ENCODE results near the gene PRDM16. TPM values are rescaled to one million over a fixed set of nuclear protein-coding genes. Genes with fewer than 3 reads are reported as not detected.

PRDM16 gene
- total and polyA plus RNA-seq, 8 donors = 9.6 to 18.0 (median 14.7) TPM

DNA sequence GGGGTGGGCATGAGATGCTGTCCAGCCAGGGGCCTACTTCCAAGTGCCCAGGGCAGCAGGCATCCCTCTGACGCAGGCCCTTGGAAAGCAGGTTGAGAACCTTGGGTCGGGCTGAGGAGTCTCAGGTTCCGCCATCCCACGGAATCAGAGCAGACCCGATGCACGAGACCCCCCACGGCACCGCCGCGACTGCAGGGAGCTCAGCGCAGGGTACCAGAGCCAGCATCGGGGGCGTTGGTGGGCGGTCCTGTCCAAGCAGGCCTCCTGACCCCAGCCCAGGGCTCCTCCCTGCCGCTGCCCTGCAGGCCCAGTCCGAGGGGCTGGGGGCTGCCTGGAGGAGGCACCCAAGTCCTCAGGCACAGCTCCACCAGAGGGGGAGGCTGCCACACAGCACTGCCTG, 177.2 kb downstream of the PRDM16 start:
- no peak overlapping the region for H3K4me3 ChIP-seq
- H3K27me3 ChIP-seq = peaks cover 18 to 79% of the 10 kb centered on the region in 2 donors
- TF ChIP-seq, protein P1, sequence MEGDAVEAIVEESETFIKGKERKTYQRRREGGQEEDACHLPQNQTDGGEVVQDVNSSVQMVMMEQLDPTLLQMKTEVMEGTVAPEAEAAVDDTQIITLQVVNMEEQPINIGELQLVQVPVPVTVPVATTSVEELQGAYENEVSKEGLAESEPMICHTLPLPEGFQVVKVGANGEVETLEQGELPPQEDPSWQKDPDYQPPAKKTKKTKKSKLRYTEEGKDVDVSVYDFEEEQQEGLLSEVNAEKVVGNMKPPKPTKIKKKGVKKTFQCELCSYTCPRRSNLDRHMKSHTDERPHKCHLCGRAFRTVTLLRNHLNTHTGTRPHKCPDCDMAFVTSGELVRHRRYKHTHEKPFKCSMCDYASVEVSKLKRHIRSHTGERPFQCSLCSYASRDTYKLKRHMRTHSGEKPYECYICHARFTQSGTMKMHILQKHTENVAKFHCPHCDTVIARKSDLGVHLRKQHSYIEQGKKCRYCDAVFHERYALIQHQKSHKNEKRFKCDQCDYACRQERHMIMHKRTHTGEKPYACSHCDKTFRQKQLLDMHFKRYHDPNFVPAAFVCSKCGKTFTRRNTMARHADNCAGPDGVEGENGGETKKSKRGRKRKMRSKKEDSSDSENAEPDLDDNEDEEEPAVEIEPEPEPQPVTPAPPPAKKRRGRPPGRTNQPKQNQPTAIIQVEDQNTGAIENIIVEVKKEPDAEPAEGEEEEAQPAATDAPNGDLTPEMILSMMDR (IDR thresholded peaks at IDR 0.05) = no peak
- no peaks in the 10 kb centered on the region for H3K9me3 ChIP-seq
- ATAC-seq (no peak), DNase-seq (peak in 1 of 4 donors; percentile 61)
- H3K4me1 ChIP-seq = no peaks in the 10 kb centered on the region
- H3K27ac ChIP-seq = no peak overlapping the region
- no peaks in the 10 kb centered on the region for H3K36me3 ChIP-seq
- intact Hi-C loops (cut with DNase I) = no loop called here

DNA sequence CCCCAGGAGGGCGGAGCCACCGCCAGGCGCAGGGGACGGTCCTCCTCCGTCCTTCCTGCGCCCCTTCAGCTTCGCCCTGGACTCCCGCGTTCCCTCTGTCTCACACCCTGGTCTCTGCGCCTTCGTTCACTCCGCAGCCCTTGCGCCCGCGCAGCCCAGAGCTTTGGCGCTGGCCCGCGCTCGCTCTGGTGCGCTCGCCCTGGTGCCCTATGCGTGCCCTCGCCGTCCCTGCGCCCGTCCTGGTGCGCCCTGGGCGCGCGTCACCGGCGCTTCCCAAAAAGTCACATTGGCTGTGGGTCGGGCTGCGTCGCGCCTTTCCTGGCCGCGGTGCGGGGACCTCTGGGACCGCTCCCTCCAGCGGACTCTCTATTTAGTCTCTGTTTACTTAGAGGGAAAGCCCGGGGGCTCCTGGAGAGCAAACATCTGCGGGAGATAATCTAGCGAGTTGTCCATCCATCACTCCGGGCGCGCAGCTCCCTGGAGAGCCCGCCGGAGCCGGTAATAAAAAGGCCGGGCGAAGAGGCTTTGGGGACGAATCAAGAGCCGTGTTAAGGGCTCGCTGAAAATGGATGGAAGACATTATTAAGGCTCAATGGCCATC, 178.6 kb downstream of the PRDM16 start:
- Histone ChIP-seq H3K27ac (no peak overlapping the region), H3K36me3 (no peaks in the 10 kb centered on the region), H3K9me3 (no peaks in the 10 kb centered on the region), H3K4me1 (no peaks in the 10 kb centered on the region), H3K27me3 (peaks cover 18 to 65% of the 10 kb centered on the region in 2 donors), H3K4me3 (no peak overlapping the region)
- TF ChIP-seq, protein P1 (IDR thresholded peaks at IDR 0.05) = no peak
- intact Hi-C loops (cut with DNase I) = no loop called here
- ATAC-seq (no peak), DNase-seq (peak in 1 of 4 donors; percentile 71)

DNA sequence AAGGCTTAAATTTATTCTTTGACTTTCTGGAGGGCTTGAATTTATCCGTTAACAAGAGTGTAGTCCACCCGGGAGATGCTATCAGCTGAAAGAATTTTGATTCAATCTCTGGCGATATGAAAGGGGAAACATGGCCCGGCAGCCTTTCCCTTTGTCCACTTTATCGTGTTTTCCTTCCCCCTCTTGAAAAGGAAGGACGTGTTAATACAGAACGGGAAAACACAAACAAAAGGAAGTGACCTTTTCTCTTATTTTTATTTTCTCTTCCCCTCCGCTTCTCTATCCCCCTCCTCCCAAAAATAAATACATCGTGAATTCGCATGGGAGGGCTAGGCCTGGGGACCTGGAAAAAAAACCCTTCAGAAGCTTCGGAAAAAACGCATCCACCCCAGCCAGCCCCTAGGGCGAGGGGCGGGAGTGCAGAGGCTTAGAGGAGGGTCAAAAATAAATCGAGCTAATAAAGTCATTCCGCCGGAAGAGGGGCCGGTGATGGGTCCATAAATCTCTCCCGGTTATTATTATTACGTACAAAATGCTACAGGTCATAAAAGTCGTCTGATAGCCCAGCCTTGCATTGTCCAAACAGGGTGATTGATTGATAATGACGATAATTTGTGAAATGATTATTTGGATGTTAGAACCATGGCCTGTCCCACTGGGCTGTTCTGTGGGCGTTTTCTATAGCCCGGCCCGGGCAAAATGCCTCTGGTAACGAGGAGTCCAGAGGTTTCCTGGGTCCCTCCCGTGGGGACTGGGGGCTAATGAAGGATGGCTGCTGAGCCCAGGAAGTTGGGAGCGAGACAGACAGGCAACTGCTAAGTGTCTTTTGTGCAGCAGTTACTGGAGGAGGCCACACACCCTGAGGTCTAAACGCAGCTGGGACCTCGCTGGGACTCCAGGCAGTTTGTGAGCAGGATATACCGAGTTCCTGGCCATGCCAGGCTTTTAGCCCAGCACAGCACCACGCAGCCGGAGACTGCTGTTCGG, 179.4 kb downstream of the PRDM16 start:
- TF ChIP-seq, protein P1 (IDR thresholded peaks at IDR 0.05) = no peak
- intact Hi-C loops (cut with DNase I) = no loop called here
- H3K36me3 ChIP-seq = no peaks in the 10 kb centered on the region
- no peaks in the 10 kb centered on the region for H3K9me3 ChIP-seq
- peaks cover 18 to 58% of the 10 kb centered on the region in 2 donors for H3K27me3 ChIP-seq
- DNase-seq = peak in 1 of 4 donors; percentile 70
- H3K27ac ChIP-seq = no peak overlapping the region
- no peak for ATAC-seq
- H3K4me1 ChIP-seq = no peaks in the 10 kb centered on the region
- H3K4me3 ChIP-seq = no peak overlapping the region

DNA sequence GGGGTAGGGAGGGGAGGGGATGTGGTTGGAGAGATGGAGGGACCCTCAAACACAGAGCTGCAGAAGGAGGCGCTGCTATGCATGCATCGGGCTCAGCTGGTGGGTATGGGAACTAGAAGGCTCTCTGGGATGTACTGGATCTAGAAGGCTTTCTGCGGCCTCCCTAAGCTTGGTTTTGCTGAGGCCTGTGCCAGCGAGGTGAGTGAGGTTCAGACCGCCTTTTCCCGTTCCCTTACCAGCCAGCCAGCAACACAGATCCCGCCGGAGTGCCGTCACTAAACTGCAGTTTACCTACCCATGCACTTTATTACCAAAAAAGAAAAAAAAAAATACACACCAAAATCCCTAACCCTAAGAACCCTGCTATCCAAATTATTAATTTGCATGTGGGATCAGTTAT, 180.2 kb downstream of the PRDM16 start:
- no peaks in the 10 kb centered on the region for H3K9me3 ChIP-seq
- intact Hi-C loops (cut with DNase I) = no loop called here
- no peak for ATAC-seq
- TF ChIP-seq, protein P1 (IDR thresholded peaks at IDR 0.05) = no peak
- H3K27ac ChIP-seq = no peak overlapping the region
- no peaks in the 10 kb centered on the region for H3K36me3 ChIP-seq
- H3K4me3 ChIP-seq = no peak overlapping the region
- H3K27me3 ChIP-seq = peaks cover 18 to 52% of the 10 kb centered on the region in 2 donors
- no peaks in the 10 kb centered on the region for H3K4me1 ChIP-seq
- DNase-seq = peak in 1 of 4 donors; percentile 18

Data from left lung (tissue), 10 donors.